Testis (tissue), 3 donors: Measurements from ENCODE around the gene SLC22A8. TPM values are rescaled to one million over a fixed set of nuclear protein-coding genes. Genes with fewer than 3 reads are reported as not detected.

ENCODE experiments used
- DNase-seq: peaks from one replicate; pipeline ENCODE4 v3.0.0-alpha.2; 2019
- H3K27ac ChIP-seq, 2 donors: fragments of 200-600 bp; sonication (generic); one replicate each; pipeline ENCODE4 v1.5.1; 2019
- H3K27me3 ChIP-seq: fragments of 200-600 bp; sonication (generic); one replicate; pipeline ENCODE4 v1.5.1; 2019
- H3K36me3 ChIP-seq: fragments of 200-600 bp; sonication (generic); one replicate; pipeline ENCODE4 v1.5.1; 2017; ENCODE audit warnings: low read depth; ENCODE audit errors: missing control alignments
- H3K4me1 ChIP-seq: fragments of 200-600 bp; sonication (generic); one replicate; pipeline ENCODE4 v1.5.1; 2019
- H3K4me3 ChIP-seq, 2 donors: fragments of 200-600 bp; sonication (generic); one replicate each; pipeline ENCODE4 v1.5.1; 2017 to 2019
- H3K9me3 ChIP-seq: fragments of 200-600 bp; sonication (generic); one replicate; pipeline ENCODE4 v1.5.1; 2017
- CTCF ChIP-seq, 3 experiments: fragments of 450-650 bp in 2 of 3; fragments of 200-600 bp in 1 of 3; sonication (generic) in 1 of 3; IDR thresholded peaks; one replicate each; pipeline ENCODE4 v1.5.1; 2016 to 2019; ENCODE audit warnings: antibody characterized with exemption in 3 of 3, mild to moderate bottlenecking in 2 of 3, moderate library complexity in 1 of 3
- POLR2A ChIP-seq: fragments of 450-650 bp; IDR thresholded peaks from one replicate; pipeline ENCODE4 v1.6.1; 2017; ENCODE audit warnings: antibody characterized with exemption, mild to moderate bottlenecking, moderate library complexity
- WGBS, 2 donors: methylation state at CpG; one replicate each; pipeline ENCODE4 v1.1.5; 2018; 5-methylcytosine and 5-hydroxymethylcytosine counted together
- intact Hi-C: fragments of 100-400 bp; cut with DNase I; formaldehyde crosslinking; loops from one replicate; pipeline ENCODE4 v1.15.1; 2023; ENCODE audit warnings: low total_unique reads
- polyA plus RNA-seq: library from polyadenylated mRNA; stranded (reverse); fragments of 350-450 nt; fragmentation: Illumina TruSeq; extraction: RNeasy Lipid Tissue Mini Kit (QIAGEN cat#74804); gene quantifications from one replicate; pipeline ENCODE4 v1.2.3, GENCODE V29; 2014; ENCODE audit warnings: low read depth, low replicate concordance; ENCODE audit not compliant: insufficient read depth
- total RNA-seq, 2 donors: library from RNA; depleted of rRNA; stranded (reverse); fragments of >200 nt; gene quantifications; one replicate each; pipeline ENCODE4 v1.2.3, GENCODE V29; 2016

SLC22A8 gene
- total and polyA plus RNA-seq, 3 donors from 2014 or later: 0.06 TPM; not detected in 2

GRCh38 chr11:62984451-62984991 is 31.1 kb downstream of the SLC22A8 start, which contains the start of gene SLC22A6:
SLC22A6 (minus strand) TSS chr11:62984967; CDS start chr11:62984690, 277 bp downstream.
- no peak for DNase-seq
- TF ChIP-seq POLR2A (no peak), CTCF (IDR thresholded peaks at IDR 0.05) (no peak)
- 81 to 100% methylated on average over 1 to 14 of the region's 14 CpGs for WGBS, 2 donors

GRCh38 chr11:62983536-62984199 is 32.0 kb downstream of the SLC22A8 start:
- no peaks in the 10 kb centered on the region for H3K27me3 ChIP-seq
- no peaks in the 10 kb centered on the region for H3K9me3 ChIP-seq
- 87 to 91% methylated on average over 8 to 13 of the region's 13 CpGs for WGBS, 2 donors
- H3K36me3 ChIP-seq: no peaks in the 10 kb centered on the region
- DNase-seq: no peak
- no peak for TF ChIP-seq CTCF (IDR thresholded peaks at IDR 0.05)
- TF ChIP-seq POLR2A: no peak
- H3K4me1 ChIP-seq: no peaks in the 10 kb centered on the region
- intact Hi-C loops: no loop called here
- no peak overlapping the region for H3K27ac ChIP-seq
- H3K4me3 ChIP-seq: no peak overlapping the region

More at GRCh38 chr11:62984451-62984991, 31.1 kb downstream of the SLC22A8 start, which contains the start of gene SLC22A6:
- intact Hi-C loops: no loop called here
- Histone ChIP-seq H3K9me3 (no peaks in the 10 kb centered on the region), H3K27ac (no peak within 1 kb of the TSS), H3K4me1 (no peaks in the 10 kb centered on the region), H3K36me3 (no peaks in the 10 kb centered on the region), H3K4me3 (no peak within 1 kb of the TSS), H3K27me3 (no peaks in the 10 kb centered on the region)

- 86 to 91% methylated on average over 7 of the region's 7 CpGs for WGBS, 2 donors
- DNase-seq: no peak
- TF ChIP-seq CTCF (IDR thresholded peaks at IDR 0.05): no peak
- TF ChIP-seq POLR2A: no peak
- Histone ChIP-seq H3K4me1 (no peaks in the 10 kb centered on the region), H3K27ac (no peak overlapping the region), H3K9me3 (no peaks in the 10 kb centered on the region), H3K36me3 (no peaks in the 10 kb centered on the region), H3K4me3 (no peak overlapping the region), H3K27me3 (no peaks in the 10 kb centered on the region)
- intact Hi-C loops: no loop called here
These were observed 33.9 kb downstream of the SLC22A8 start for GRCh38 chr11:62981743-62982142.

GRCh38 chr11:62980133-62980760 is 35.4 kb downstream of the SLC22A8 start:
- intact Hi-C loops: no loop called here
- H3K27ac ChIP-seq: no peak overlapping the region
- no peak for TF ChIP-seq POLR2A
- WGBS, 2 donors: 42 to 73% methylated on average over 1 of the region's 1 CpG
- DNase-seq: no peak
- no peaks in the 10 kb centered on the region for H3K9me3 ChIP-seq
- no peak overlapping the region for H3K4me3 ChIP-seq
- H3K36me3 ChIP-seq: no peaks in the 10 kb centered on the region
- H3K4me1 ChIP-seq: no peaks in the 10 kb centered on the region
- H3K27me3 ChIP-seq: no peaks in the 10 kb centered on the region

- intact Hi-C loops: no loop called here
- Histone ChIP-seq H3K4me3 (no peak overlapping the region), H3K36me3 (no peaks in the 10 kb centered on the region), H3K27me3 (no peaks in the 10 kb centered on the region), H3K9me3 (no peaks in the 10 kb centered on the region), H3K27ac (no peak overlapping the region), H3K4me1 (no peaks in the 10 kb centered on the region)
- WGBS, 2 donors: 68 to 75% methylated on average over 5 of the region's 5 CpGs
- no peak for DNase-seq
- TF ChIP-seq POLR2A (no peak), CTCF (IDR thresholded peaks at IDR 0.05) (no peak)
These were observed 39.5 kb downstream of the SLC22A8 start for GRCh38 chr11:62976109-62976508.
